HG02981 (cell line): ENCODE measurements around the gene LRCH3.
A peak's percentile ranks its signal among the peaks of the same experiment; 100 is the strongest.
"Not testable (repeated sequence)": the region's sequence is repeated elsewhere in the genome, so short reads cannot be mapped to it uniquely, and the experiment has no call there.

Experiments
- ATAC-seq: cut with Tn5 transposase; IDR thresholded peaks from one replicate; pipeline ENCODE4 v1.9.1; 2021; ENCODE audit warnings: mild to moderate bottlenecking, moderate library complexity; ENCODE audit not compliant: unreplicated experiment

LRCH3 gene

GRCh38 chr3:197882586-197882985 lies 91.5 kb downstream of the LRCH3 start:
- no peak for ATAC-seq

GRCh38 chr3:197883541-197883940 lies 92.5 kb downstream of the LRCH3 start:
- ATAC-seq = no peak

GRCh38 chr3:197884330-197884729 lies 93.3 kb downstream of the LRCH3 start:
- not testable (repeated sequence) for ATAC-seq

GRCh38 chr3:197886052-197886451 lies 95.0 kb downstream of the LRCH3 start:
- ATAC-seq = not testable (repeated sequence)

- not testable (repeated sequence) for ATAC-seq
Observed at GRCh38 chr3:197887430-197888053, 96.5 kb downstream of the LRCH3 start.

- no peak for ATAC-seq
Observed at GRCh38 chr3:197888511-197888910, 97.5 kb downstream of the LRCH3 start.

GRCh38 chr3:197889204-197889930 lies 98.3 kb downstream of the LRCH3 start:
- ATAC-seq = no peak

- ATAC-seq = no peak
Observed at GRCh38 chr3:197890693-197891092, 99.6 kb downstream of the LRCH3 start.

GRCh38 chr3:197892162-197892561 lies 101.1 kb downstream of the LRCH3 start:
- no peak for ATAC-seq

GRCh38 chr3:197896421-197896820 lies 105.4 kb downstream of the LRCH3 start:
- ATAC-seq = no peak

GRCh38 chr3:197899833-197900478 lies 108.9 kb downstream of the LRCH3 start:
- no peak for ATAC-seq

GRCh38 chr3:197901626-197902025 lies 110.6 kb downstream of the LRCH3 start:
- ATAC-seq = no peak

GRCh38 chr3:197906023-197906849 lies 115.2 kb downstream of the LRCH3 start:
- ATAC-seq = peak; percentile 73

GRCh38 chr3:197906850-197907187 lies 115.8 kb downstream of the LRCH3 start:
- ATAC-seq = no peak

GRCh38 chr3:197907196-197907595 lies 116.1 kb downstream of the LRCH3 start:
- ATAC-seq = no peak

- not testable (repeated sequence) for ATAC-seq
Observed at GRCh38 chr3:197908550-197908949, 117.5 kb downstream of the LRCH3 start.

GRCh38 chr3:197908957-197909701 lies 118.1 kb downstream of the LRCH3 start:
- ATAC-seq = no peak

- ATAC-seq = no peak
Observed at GRCh38 chr3:197912741-197913476, 121.9 kb downstream of the LRCH3 start.

GRCh38 chr3:197913641-197914380 lies 122.8 kb downstream of the LRCH3 start:
- no peak for ATAC-seq
